ENCODE data around the gene PCSK1N.

- TF ChIP-seq EZH2 (IDR thresholded peaks at IDR 0.05; ENCODE audit: insufficient read depth, poor library complexity, severe bottlenecking): no peak
- TF ChIP-seq EZH2phosphoT487 (IDR thresholded peaks at IDR 0.05; ENCODE audit: insufficient read depth, low read depth): no peak
Measured at GRCh38 chrX:48839686-48840085, 4.3 kb upstream of the PCSK1N start.
